Cardiac fibroblast (primary cell): ENCODE results near the gene ATF6.

Source experiments
- DNase-seq, 2 donors: peaks; one replicate each; pipeline versions ENCODE4 v3.0.0 to v3.0.0-alpha.2; 2010; ENCODE audit warnings: low read depth in 2 of 2
- H3K4me3 ChIP-seq, 2 donors: replicated peaks in 1 of 2; 1 replicate in 1 of 2; 2 replicates in 1 of 2; pipeline ENCODE4 v1.5.1; 2011; ENCODE audit warnings: low read depth in 2 of 2, low read length in 2 of 2, mild to moderate bottlenecking in 2 of 2, moderate library complexity in 1 of 2
- CTCF ChIP-seq: IDR thresholded peaks from one replicate; pipeline ENCODE4 v1.5.1; 2011; ENCODE audit warnings: low read depth, mild to moderate bottlenecking, low read length, inconsistent platforms

Gene ATF6

GRCh38 chr1:161955606-161956005 is 189.5 kb downstream of the ATF6 start:
- DNase-seq: no peak
- no peak overlapping the region for H3K4me3 ChIP-seq

GRCh38 chr1:161956097-161956496 is 190.0 kb downstream of the ATF6 start:
- DNase-seq: peak; percentile 56 to 65
- no peak overlapping the region for H3K4me3 ChIP-seq
- no peak for TF ChIP-seq CTCF

More at GRCh38 chr1:161955606-161956005, 189.5 kb downstream of the ATF6 start:
- no peak for TF ChIP-seq CTCF

GRCh38 chr1:161956930-161957329 is 190.8 kb downstream of the ATF6 start:
- no peak overlapping the region for H3K4me3 ChIP-seq
- TF ChIP-seq CTCF: no peak
- DNase-seq: no peak

GRCh38 chr1:161958425-161958824 is 192.3 kb downstream of the ATF6 start:
- no peak for TF ChIP-seq CTCF
- no peak for DNase-seq

DNA sequence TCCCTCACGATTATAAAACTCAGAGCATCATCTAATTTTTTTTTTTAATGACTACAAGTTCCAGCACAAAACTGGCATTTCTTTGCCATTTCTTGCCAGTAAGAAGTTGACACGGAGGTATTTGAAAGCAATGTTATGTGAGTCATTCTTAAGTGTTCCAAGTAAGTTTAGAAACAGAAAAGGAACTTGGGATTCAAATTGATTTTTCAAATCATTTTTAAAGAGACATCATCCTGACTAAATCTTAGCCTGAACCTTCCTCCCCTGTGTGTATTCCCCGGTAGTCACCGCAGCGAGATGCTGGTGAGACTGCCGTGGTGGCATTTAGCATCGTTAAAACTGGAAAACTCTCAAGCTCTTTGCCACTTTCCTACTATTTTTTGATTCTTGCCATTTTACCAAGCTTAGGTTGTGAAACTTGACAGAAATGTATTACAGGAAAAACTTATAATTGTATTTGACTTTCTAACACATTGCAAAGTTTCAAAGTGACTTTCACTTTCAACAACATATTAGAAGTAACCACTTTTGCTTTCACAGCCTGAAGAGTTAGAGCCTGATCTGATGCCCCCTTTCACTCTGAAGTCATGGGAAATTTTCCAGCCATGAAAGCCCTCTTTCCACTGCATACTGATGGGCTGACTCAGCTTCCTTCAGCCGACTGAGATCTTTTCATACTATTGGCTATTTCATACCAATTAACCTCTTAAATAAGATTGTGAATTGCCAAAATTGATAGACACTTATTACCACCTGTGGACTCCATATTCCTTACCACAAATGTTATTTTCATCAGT is 196.2 kb downstream of the ATF6 start:
- no peak for TF ChIP-seq CTCF
- H3K4me3 ChIP-seq: peak overlapping the region; percentile 27 to 49
- peak; percentile 82 to 89 for DNase-seq

More at GRCh38 chr1:161958425-161958824, 192.3 kb downstream of the ATF6 start:
- no peak overlapping the region for H3K4me3 ChIP-seq

GRCh38 chr1:161966067-161966466 is 199.9 kb downstream of the ATF6 start:
- no peak for DNase-seq
- H3K4me3 ChIP-seq: no peak overlapping the region
- no peak for TF ChIP-seq CTCF
